Duodenal mucosa (tissue), 2 donors: ENCODE data around the gene SALL2.

ENCODE experiments used
- H3K27ac ChIP-seq: one replicate; pipeline ENCODE4 v1.7.0; 2013; ENCODE audit warnings: low read depth, low read length
- H3K27me3 ChIP-seq, 2 donors: one replicate each; pipeline ENCODE4 v1.7.0; 2013; ENCODE audit warnings: low read length in 2 of 2, control low read depth in 1 of 2; ENCODE audit not compliant: insufficient read depth in 2 of 2, control insufficient read depth in 1 of 2
- H3K36me3 ChIP-seq, 2 donors: one replicate each; pipeline ENCODE4 v1.7.0; 2013; ENCODE audit warnings: low read length in 2 of 2, control low read depth in 1 of 2; ENCODE audit not compliant: insufficient read depth in 2 of 2, control insufficient read depth in 1 of 2
- H3K4me1 ChIP-seq, 2 donors: one replicate each; pipeline ENCODE4 v1.7.0; 2013; ENCODE audit warnings: low read length in 2 of 2, control low read depth in 1 of 2; ENCODE audit not compliant: insufficient read depth in 2 of 2, control insufficient read depth in 1 of 2
- H3K4me3 ChIP-seq, 2 donors: one replicate each; pipeline ENCODE4 v1.7.0; 2013; ENCODE audit warnings: low read length in 2 of 2, low read depth in 1 of 2
- H3K9ac ChIP-seq, 2 donors: one replicate each; pipeline ENCODE4 v1.7.0; 2013; ENCODE audit warnings: low read length in 2 of 2, low read depth in 1 of 2
- H3K9me3 ChIP-seq, 2 donors: one replicate each; pipeline ENCODE4 v1.7.0; 2013; ENCODE audit warnings: low read length in 2 of 2, control low read depth in 1 of 2; ENCODE audit not compliant: control insufficient read depth in 1 of 2

The SALL2 gene

DNA sequence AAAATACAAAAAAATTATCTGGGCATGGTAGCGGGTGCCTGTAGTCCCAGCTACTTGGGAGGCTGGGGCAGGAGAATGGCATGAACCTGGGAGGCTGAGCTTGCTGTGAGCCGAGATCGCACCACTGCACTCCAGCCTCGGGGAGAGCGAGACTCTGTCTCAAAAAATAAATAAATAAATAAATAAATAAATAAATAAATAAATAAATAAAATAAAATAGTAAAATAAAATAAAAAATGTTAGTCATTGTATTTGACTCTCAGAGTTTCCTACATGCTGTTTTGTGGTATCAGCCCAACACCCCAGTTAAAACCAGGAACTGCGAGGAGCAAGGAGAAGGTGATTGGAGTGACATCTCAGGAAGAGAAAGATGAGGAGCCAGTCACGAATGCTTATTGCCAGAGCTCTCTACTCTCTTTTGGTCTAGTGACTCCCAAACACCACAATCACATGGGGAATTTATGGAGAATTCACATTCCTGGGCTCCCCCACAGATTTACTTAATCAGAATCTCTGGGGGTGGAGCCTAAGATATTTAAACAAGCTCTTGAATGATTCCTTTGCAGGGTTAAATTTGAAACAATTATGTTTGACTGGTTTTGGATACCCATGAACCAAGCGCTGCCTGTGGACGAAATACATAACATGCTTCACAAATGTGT lies 15.4 kb upstream of the SALL2 start:
- Histone ChIP-seq H3K36me3 (no peaks in the 10 kb centered on the region), H3K4me3 (no peak overlapping the region), H3K27me3 (peaks cover 10 to 11% of the 10 kb centered on the region in 2 donors), H3K4me1 (no peaks in the 10 kb centered on the region), H3K27ac (no peak overlapping the region), H3K9me3 (no peaks in the 10 kb centered on the region), H3K9ac (no peak overlapping the region)

GRCh38 chr14:21539189-21539940 lies 13.2 kb upstream of the SALL2 start:
- Histone ChIP-seq H3K27me3 (peaks cover 20 to 28% of the 10 kb centered on the region in 2 donors), H3K9me3 (no peaks in the 10 kb centered on the region), H3K27ac (no peak overlapping the region), H3K9ac (peak overlapping the region in 1 of 2 donors; percentile 10), H3K4me1 (no peaks in the 10 kb centered on the region), H3K36me3 (no peaks in the 10 kb centered on the region), H3K4me3 (no peak overlapping the region)

- H3K27ac ChIP-seq: no peak overlapping the region
- peak overlapping the region; percentile 35 to 50 for H3K4me3 ChIP-seq
- H3K36me3 ChIP-seq: no peaks in the 10 kb centered on the region
- H3K9me3 ChIP-seq: no peaks in the 10 kb centered on the region
- peaks cover 27 to 30% of the 10 kb centered on the region in 2 donors for H3K27me3 ChIP-seq
- H3K4me1 ChIP-seq: no peaks in the 10 kb centered on the region
- H3K9ac ChIP-seq: no peak overlapping the region
These were observed 10.9 kb upstream of the SALL2 start for GRCh38 chr14:21537090-21537424.

GRCh38 chr14:21536418-21537089 lies 10.4 kb upstream of the SALL2 start:
- H3K9me3 ChIP-seq: no peaks in the 10 kb centered on the region

DNA sequence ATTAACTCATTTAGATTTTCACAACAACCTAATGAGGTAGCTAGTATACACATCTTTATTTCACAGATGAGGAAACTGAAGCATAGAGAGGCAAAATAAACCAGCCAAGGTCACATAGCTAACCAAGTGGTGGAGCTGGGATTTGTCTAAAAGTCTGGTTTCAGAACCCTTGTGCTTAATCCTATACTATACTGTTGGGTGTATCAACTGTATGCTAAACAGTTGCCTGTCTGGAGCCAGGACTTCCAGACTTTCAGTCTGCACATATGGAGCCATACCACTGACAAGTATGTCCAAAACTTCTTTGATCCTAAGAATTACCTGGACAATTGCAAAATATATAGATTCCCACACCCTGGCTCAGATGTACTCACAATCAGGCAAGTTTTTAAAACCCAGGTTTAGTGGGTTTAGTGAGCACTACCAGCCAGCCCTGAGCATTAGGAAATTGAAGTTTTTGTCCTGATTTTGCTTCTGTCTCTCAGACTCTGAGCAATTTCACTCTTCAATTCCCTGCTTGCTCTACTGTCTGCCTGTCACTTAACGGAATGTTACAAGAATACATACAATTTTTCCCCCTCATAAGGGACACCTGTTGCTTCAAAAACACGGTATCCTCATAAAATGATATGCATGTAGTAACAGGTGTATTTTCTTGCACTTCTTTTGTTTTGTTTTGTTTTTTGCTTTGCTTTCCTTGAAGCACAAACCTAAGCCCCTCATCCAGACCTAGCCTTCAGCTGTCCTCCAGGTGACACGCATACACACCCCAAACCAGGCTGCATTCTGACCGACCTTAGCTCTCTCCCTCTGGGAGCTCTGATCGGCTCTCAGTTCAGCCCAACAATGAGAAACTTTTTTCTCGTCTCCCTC lies 9.6 kb upstream of the SALL2 start:
- Histone ChIP-seq H3K27me3 (peaks cover 27 to 30% of the 10 kb centered on the region in 2 donors), H3K9ac (no peak overlapping the region), H3K36me3 (no peaks in the 10 kb centered on the region), H3K9me3 (no peaks in the 10 kb centered on the region), H3K27ac (no peak overlapping the region), H3K4me3 (peak overlapping the region in 1 of 2 donors; percentile 35), H3K4me1 (no peaks in the 10 kb centered on the region)

More at GRCh38 chr14:21536418-21537089, 10.4 kb upstream of the SALL2 start:
- Histone ChIP-seq H3K27ac (no peak overlapping the region), H3K27me3 (peaks cover 27 to 30% of the 10 kb centered on the region in 2 donors), H3K4me1 (no peaks in the 10 kb centered on the region), H3K9ac (no peak overlapping the region), H3K4me3 (peak overlapping the region; percentile 35 to 50), H3K36me3 (no peaks in the 10 kb centered on the region)

DNA sequence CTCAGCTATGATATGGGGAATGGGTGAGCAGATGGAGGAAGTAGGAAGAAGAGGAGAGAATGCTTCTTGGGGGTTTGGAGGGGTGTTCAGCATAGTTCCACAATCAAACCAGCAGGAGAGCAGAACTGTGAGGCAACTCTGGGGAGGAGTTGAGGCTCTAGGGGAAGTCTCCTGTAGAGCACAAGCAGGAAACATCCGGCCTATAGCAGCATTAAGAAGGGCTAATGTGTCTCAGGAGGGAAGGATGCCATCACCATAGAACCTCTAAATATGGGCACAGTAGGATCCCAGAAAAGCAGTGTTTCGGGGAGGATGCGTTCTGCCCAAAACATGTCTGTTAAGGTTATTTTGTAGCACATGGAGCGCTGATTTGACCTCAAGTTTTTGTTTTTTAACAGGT lies 8.4 kb upstream of the SALL2 start:
- Histone ChIP-seq H3K27ac (no peak overlapping the region), H3K9ac (no peak overlapping the region), H3K9me3 (no peaks in the 10 kb centered on the region), H3K4me1 (no peaks in the 10 kb centered on the region), H3K36me3 (no peaks in the 10 kb centered on the region), H3K4me3 (no peak overlapping the region), H3K27me3 (peaks cover 27 to 30% of the 10 kb centered on the region in 2 donors)

- Histone ChIP-seq H3K4me1 (no peaks in the 10 kb centered on the region), H3K27ac (no peak overlapping the region), H3K27me3 (peaks cover 26 to 27% of the 10 kb centered on the region in 2 donors), H3K4me3 (no peak overlapping the region), H3K9ac (no peak overlapping the region), H3K36me3 (no peaks in the 10 kb centered on the region), H3K9me3 (no peaks in the 10 kb centered on the region)
These were observed 7.1 kb upstream of the SALL2 start for GRCh38 chr14:21533294-21533693.

DNA sequence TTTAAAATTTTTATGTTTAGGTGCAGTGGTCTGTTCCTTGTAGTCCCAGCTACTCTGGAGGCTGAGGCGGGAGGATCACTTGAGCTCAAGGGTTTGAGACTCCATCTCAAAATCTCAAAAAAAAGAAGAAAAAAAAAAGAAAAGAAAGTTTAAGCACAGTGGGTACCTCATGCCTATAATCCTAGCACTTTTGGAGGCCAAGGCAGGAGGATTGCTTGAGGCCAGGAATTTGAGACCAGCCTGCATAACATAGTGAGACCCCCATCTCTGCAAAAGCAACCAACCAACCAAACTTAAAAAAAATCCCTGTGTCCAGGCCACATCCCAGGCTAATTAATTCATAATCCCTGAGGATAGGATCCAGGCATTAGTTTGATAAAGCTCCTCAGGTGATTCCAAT lies 3.4 kb upstream of the SALL2 start:
- no peaks in the 10 kb centered on the region for H3K36me3 ChIP-seq
- no peak overlapping the region for H3K27ac ChIP-seq
- H3K9me3 ChIP-seq: no peaks in the 10 kb centered on the region

DNA sequence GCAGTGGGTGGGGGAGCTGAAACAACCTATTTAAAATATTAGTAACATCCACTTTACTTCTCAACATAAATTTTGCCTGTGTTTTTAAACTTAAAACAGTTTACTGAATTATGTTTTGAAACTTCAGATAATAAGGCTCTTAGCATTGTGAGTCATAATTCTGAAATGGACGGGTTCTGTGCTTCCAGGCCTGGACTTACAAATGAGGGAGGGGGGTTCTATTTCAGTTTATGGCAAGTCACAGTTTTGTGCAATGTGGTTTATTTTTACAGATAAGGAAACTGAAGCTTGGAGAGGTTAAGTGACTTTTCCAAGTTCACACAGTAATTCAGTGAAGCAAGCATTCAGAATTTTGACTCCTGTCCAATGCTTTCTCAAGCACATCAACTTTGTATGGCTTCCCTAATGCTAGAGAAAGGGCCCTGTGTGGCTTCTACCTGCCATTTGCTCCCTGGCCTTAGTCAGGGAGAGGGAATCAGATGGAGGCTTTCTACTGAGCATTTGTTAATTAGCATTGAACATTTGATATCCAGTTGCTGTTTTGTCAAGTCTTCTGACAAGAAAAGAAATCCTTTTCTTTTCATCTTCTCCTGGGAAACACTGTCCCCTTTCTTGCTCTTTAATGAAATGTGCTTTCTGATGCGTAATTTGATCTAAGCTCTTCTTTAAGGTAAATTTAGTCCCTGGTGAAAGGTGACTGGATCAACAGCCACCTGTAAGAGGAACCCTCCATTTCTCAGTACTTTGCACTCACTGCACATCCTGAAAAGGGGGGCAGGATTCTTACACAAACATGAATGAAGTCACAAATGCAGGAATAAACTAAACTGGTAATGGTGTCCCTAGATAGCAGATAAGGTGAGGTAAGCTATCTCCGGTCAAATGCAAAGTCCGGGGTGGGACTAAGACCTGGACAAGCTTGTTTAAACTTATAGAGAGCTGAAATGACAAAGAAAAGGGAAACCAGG lies 2.5 kb upstream of the SALL2 start:
- Histone ChIP-seq H3K4me3 (no peak overlapping the region), H3K4me1 (peaks cover 3 to 9% of the 10 kb centered on the region in 2 donors), H3K27ac (no peak overlapping the region), H3K27me3 (peaks cover 0 to 4% of the 10 kb centered on the region in 2 donors), H3K36me3 (no peaks in the 10 kb centered on the region), H3K9ac (no peak overlapping the region), H3K9me3 (no peaks in the 10 kb centered on the region)

More for the DNA sequence above, 3.4 kb upstream of the SALL2 start:
- Histone ChIP-seq H3K4me1 (peaks cover 3 to 9% of the 10 kb centered on the region in 2 donors), H3K4me3 (no peak overlapping the region), H3K27me3 (peaks cover 3 to 8% of the 10 kb centered on the region in 2 donors), H3K9ac (no peak overlapping the region)
